WTC11 (cell line): ENCODE data around the gene SPEF1. TPM values are rescaled to one million over a fixed set of nuclear protein-coding genes. Genes with fewer than 3 reads are reported as not detected.

Source experiments
- ATAC-seq: fragments of 200-7000 bp; cut with Tn5 transposase; 2 replicates; pipeline ENCODE4 v1.10.0; 2021; ENCODE audit warnings: mild to moderate bottlenecking, moderate library complexity
- CTCF ChIA-PET: fragments of 300-600 bp; sonication (Branson Sonifier 250); formaldehyde crosslinking; loops from one replicate; lab custom pipeline; 2021; ENCODE audit warnings: antibody characterized with exemption; lab: Charles Lee
- POLR2A ChIA-PET: fragments of 350-600 bp; sonication (Branson Sonifier 250); formaldehyde crosslinking; loops from one replicate; lab custom pipeline; 2021; ENCODE audit warnings: antibody characterized with exemption; lab: Charles Lee
- DNase-seq: peaks from one replicate; pipeline ENCODE4 v3.0.0; 2021; ENCODE audit warnings: low spot score
- H3K27ac Mint-ChIP-seq: 2 replicates; pipeline ENCODE4 v1.8.0; 2021; ENCODE audit warnings: mixed read lengths
- H3K27me3 Mint-ChIP-seq: 2 replicates; pipeline ENCODE4 v1.8.0; 2021; ENCODE audit warnings: low read depth, mild to moderate bottlenecking, moderate library complexity, mixed read lengths
- H3K36me3 Mint-ChIP-seq: 2 replicates; pipeline ENCODE4 v1.8.0; 2021; ENCODE audit warnings: mixed read lengths
- H3K4me1 Mint-ChIP-seq: 2 replicates; pipeline ENCODE4 v1.8.0; 2022; ENCODE audit warnings: mixed read lengths
- H3K4me3 Mint-ChIP-seq: 2 replicates; pipeline ENCODE4 v1.8.0; 2021; ENCODE audit warnings: mild to moderate bottlenecking, moderate library complexity, mixed read lengths
- H3K9me3 Mint-ChIP-seq: 2 replicates; pipeline ENCODE4 v1.8.0; 2021; ENCODE audit warnings: mixed read lengths
- AFF4 ChIP-seq: sonication (generic); formaldehyde crosslinking; IDR thresholded peaks from 2 replicates; pipeline ENCODE4 v1.8.1; 2023; ENCODE audit warnings: mild to moderate bottlenecking, missing genetic modification reagents, borderline replicate concordance
- CBFB ChIP-seq: sonication (generic); formaldehyde crosslinking; IDR thresholded peaks from 2 replicates; pipeline ENCODE4 v1.8.1; 2022; ENCODE audit warnings: mild to moderate bottlenecking, low read depth, missing genetic modification reagents
- CDX4 ChIP-seq: fragments of 250-450 bp; sonication (Bioruptor Pico); IDR thresholded peaks from 2 replicates; pipeline ENCODE4 v1.9.0; 2021; ENCODE audit warnings: moderate library complexity, mild to moderate bottlenecking, inconsistent platforms, borderline replicate concordance
- FOXK1 ChIP-seq: sonication (generic); formaldehyde crosslinking; IDR thresholded peaks from 2 replicates; pipeline ENCODE4 v1.8.0; 2022; ENCODE audit warnings: mild to moderate bottlenecking, moderate library complexity, missing genetic modification reagents
- FOXP4 ChIP-seq: sonication (generic); formaldehyde crosslinking; IDR thresholded peaks from 2 replicates; pipeline ENCODE4 v1.8.0; 2022; ENCODE audit warnings: mild to moderate bottlenecking, missing genetic modification reagents
- GABPB1 ChIP-seq: sonication (generic); formaldehyde crosslinking; IDR thresholded peaks from 2 replicates; pipeline ENCODE4 v1.8.1; 2023; ENCODE audit warnings: mild to moderate bottlenecking, missing genetic modification reagents
- HMGA2 ChIP-seq: fragments of 250-450 bp; sonication (Bioruptor Pico); IDR thresholded peaks from 2 replicates; pipeline ENCODE4 v1.4.0; 2021; ENCODE audit warnings: mild to moderate bottlenecking, moderate library complexity
- HMGXB4 ChIP-seq: sonication (generic); formaldehyde crosslinking; IDR thresholded peaks from 2 replicates; pipeline ENCODE4 v1.8.1; 2023; ENCODE audit warnings: mild to moderate bottlenecking, moderate library complexity, missing genetic modification reagents
- MLX ChIP-seq: sonication (generic); formaldehyde crosslinking; IDR thresholded peaks from 2 replicates; pipeline ENCODE4 v1.8.1; 2023; ENCODE audit warnings: mild to moderate bottlenecking, missing genetic modification reagents, moderate library complexity
- MXD4 ChIP-seq: fragments of 250-450 bp; sonication (Bioruptor Pico); IDR thresholded peaks from 2 replicates; pipeline ENCODE4 v1.8.0; 2021; ENCODE audit warnings: mild to moderate bottlenecking, moderate library complexity, borderline replicate concordance
- PRDM15 ChIP-seq: sonication (generic); formaldehyde crosslinking; IDR thresholded peaks from 2 replicates; pipeline ENCODE4 v1.8.0; 2022; ENCODE audit warnings: missing genetic modification reagents
- ZMAT4 ChIP-seq: fragments of 250-450 bp; sonication (Bioruptor Pico); IDR thresholded peaks from 2 replicates; pipeline ENCODE4 v1.9.0; 2021; ENCODE audit warnings: mild to moderate bottlenecking
- total RNA-seq: library from RNA; stranded (reverse); gene quantifications from 3 replicates; pipeline ENCODE4 v1.2.3, GENCODE V29; 2021

The SPEF1 gene
- total RNA-seq, 1 experiment from 2014 or later, result 0.72 TPM

- peak overlapping the region; percentile 79 for H3K4me3 Mint-ChIP-seq
- TF ChIP-seq CBFB (CRISPR knock-in tag), result no peak
- no peak for TF ChIP-seq HMGXB4 (CRISPR knock-in tag)
- TF ChIP-seq ZMAT4 (CRISPR knock-in tag), result no peak
- no peak for TF ChIP-seq HMGA2
- TF ChIP-seq CDX4, result no peak
- TF ChIP-seq MXD4, result no peak
- TF ChIP-seq FOXK1 (CRISPR knock-in tag), result no peak
- peaks cover 18% of the 10 kb centered on the region for H3K36me3 Mint-ChIP-seq
- H3K27me3 Mint-ChIP-seq, result peaks cover 5% of the 10 kb centered on the region; the same call in 1 of the 2 replicates
- ATAC-seq, result no peak
- H3K4me1 Mint-ChIP-seq, result peaks cover 53% of the 10 kb centered on the region
- DNase-seq, result no peak
- H3K9me3 Mint-ChIP-seq, result no peaks in the 10 kb centered on the region
- CTCF ChIA-PET, result interaction anchor here (0.7 to 3.9 kb wide), 2 partner anchors 22 to 30 kb away, joined by 3 to 79 read pairs; partner anchors contain the start of genes ADISSP and AP5S1
- peak overlapping the region; percentile 61 for H3K27ac Mint-ChIP-seq
- POLR2A ChIA-PET, result no interaction called here
Observed at GRCh38 chr20:3797592-3798372, 16.5 kb upstream of the SPEF1 start.

GRCh38 chr20:3797226-3797545 lies 15.9 kb upstream of the SPEF1 start:
- ATAC-seq, result no peak
- POLR2A ChIA-PET, result no interaction called here
- Mint-ChIP-seq H3K4me1 (peaks cover 53% of the 10 kb centered on the region), H3K36me3 (peaks cover 13% of the 10 kb centered on the region), H3K9me3 (no peaks in the 10 kb centered on the region), H3K27ac (peak overlapping the region; percentile 61; the same call in 1 of the 2 replicates), H3K27me3 (peaks cover 8% of the 10 kb centered on the region; the same call in 1 of the 2 replicates), H3K4me3 (peak overlapping the region; percentile 79)
- no peak for DNase-seq
- CTCF ChIA-PET, result no interaction called here
- TF ChIP-seq FOXP4 (CRISPR knock-in tag) (no peak), GABPB1 (CRISPR knock-in tag) (0 out of 2 replicates have a peak, but pooled peaks have one; percentile 17)

- H3K4me3 Mint-ChIP-seq, result peak overlapping the region; percentile 79
- no peak overlapping the region for H3K27ac Mint-ChIP-seq
- peaks cover 8% of the 10 kb centered on the region; the same call in 1 of the 2 replicates for H3K27me3 Mint-ChIP-seq
- POLR2A ChIA-PET, result no interaction called here
- DNase-seq (no peak), ATAC-seq (no peak)
- CTCF ChIA-PET, result interaction anchor here (1.7 to 2.8 kb wide), 3 partner anchors 11 to 23 kb away, joined by 4 to 29 read pairs (median 12); partner anchors contain the start of genes AP5S1 and CENPB
- H3K4me1 Mint-ChIP-seq, result peaks cover 53% of the 10 kb centered on the region
- no peaks in the 10 kb centered on the region for H3K9me3 Mint-ChIP-seq
- peaks cover 9% of the 10 kb centered on the region for H3K36me3 Mint-ChIP-seq
- no peak for TF ChIP-seq PRDM15
- TF ChIP-seq MLX, result no peak
- TF ChIP-seq AFF4 (CRISPR knock-in tag), result no peak
Observed at GRCh38 chr20:3796477-3797225, 15.4 kb upstream of the SPEF1 start.
